Neural progenitor cell (in vitro differentiated cells): ENCODE measurements around the gene GPHN.

ENCODE experiments used
- EZH2 ChIP-seq: fragments of 200-600 bp; sonication (generic); IDR thresholded peaks from 2 replicates; pipeline ENCODE4 v1.6.1; 2017; ENCODE audit warnings: antibody characterized with exemption, mild to moderate bottlenecking, moderate library complexity
- TF ChIP-seq, protein P1 (sequence below): fragments of 200-600 bp; sonication (generic); IDR thresholded peaks from 2 replicates; pipeline ENCODE4 v1.5.1; 2017; ENCODE audit warnings: antibody characterized with exemption, mild to moderate bottlenecking

DNA sequence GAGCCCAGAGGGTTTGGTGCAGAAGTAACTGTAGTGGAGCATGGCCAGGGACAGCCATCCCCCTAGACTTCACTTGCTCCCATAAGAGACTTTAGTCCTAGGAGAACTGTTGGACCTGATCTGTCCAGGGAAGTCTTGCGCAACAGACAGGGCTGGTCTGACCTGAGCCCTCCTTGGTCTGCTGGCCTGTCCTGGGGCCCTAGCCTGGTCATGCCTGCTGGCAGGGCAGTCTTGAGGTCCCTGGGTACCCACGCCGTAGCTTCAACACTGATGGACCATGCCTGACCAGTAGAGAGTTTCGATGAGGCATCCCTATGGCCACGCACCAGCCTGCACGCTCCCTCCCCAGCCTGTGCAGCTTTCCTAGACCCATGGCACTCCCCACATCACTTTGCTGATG, 305.7 kb downstream of the GPHN start:
- TF ChIP-seq, protein P1, sequence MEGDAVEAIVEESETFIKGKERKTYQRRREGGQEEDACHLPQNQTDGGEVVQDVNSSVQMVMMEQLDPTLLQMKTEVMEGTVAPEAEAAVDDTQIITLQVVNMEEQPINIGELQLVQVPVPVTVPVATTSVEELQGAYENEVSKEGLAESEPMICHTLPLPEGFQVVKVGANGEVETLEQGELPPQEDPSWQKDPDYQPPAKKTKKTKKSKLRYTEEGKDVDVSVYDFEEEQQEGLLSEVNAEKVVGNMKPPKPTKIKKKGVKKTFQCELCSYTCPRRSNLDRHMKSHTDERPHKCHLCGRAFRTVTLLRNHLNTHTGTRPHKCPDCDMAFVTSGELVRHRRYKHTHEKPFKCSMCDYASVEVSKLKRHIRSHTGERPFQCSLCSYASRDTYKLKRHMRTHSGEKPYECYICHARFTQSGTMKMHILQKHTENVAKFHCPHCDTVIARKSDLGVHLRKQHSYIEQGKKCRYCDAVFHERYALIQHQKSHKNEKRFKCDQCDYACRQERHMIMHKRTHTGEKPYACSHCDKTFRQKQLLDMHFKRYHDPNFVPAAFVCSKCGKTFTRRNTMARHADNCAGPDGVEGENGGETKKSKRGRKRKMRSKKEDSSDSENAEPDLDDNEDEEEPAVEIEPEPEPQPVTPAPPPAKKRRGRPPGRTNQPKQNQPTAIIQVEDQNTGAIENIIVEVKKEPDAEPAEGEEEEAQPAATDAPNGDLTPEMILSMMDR, result no peak
- no peak for TF ChIP-seq EZH2
